ENCODE data around the gene ALPK1.
A peak's percentile ranks its signal among the peaks of the same experiment; 100 is the strongest.

The ALPK1 gene

DNA sequence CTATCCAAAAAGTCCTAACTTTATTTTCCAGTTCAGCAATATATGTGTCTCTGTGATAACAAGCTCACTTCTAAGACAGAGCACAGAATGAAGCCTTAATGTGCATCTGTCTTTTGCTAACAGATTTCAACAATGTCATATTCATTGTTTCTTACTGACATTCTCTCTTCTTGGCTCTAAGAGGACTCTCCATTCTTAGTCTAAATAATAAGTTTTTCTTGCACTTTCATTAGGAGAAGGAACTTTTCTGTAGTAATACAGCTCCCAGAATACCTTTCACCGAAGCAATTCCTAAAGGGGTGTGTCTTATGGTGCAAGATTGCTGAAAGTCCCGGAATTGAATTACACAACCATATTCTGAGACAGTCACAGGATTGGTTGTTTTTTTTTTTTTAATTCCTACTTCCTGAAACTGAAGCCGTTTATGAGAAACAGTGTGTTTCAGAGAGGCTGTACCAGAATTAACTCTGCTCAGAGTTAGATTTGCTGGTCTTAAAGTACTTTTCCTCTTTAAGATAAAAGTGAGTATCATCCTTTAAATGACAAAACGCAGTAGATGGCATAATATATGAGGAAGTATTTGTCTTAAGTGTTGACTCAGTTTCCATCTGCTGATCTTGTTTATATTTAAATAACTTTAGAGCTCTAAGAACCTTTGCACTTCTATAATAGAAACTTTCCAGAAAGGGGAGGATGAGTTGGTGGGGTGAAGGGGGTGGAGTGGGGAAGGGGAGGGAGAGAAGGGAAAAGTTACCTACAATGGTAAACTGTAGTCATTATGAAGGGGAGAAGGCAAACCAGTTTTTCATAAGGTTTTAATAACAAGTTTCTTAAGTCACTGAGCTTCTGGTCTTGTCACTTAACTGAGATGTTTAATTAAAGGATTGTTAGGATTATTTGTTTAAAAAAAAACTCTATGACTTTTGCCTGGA, at the start of gene ALPK1:
TSS of gene ALPK1 (plus strand) at position 421 of the 932 bp plus-strand sequence.
- TF ChIP-seq, protein P1, sequence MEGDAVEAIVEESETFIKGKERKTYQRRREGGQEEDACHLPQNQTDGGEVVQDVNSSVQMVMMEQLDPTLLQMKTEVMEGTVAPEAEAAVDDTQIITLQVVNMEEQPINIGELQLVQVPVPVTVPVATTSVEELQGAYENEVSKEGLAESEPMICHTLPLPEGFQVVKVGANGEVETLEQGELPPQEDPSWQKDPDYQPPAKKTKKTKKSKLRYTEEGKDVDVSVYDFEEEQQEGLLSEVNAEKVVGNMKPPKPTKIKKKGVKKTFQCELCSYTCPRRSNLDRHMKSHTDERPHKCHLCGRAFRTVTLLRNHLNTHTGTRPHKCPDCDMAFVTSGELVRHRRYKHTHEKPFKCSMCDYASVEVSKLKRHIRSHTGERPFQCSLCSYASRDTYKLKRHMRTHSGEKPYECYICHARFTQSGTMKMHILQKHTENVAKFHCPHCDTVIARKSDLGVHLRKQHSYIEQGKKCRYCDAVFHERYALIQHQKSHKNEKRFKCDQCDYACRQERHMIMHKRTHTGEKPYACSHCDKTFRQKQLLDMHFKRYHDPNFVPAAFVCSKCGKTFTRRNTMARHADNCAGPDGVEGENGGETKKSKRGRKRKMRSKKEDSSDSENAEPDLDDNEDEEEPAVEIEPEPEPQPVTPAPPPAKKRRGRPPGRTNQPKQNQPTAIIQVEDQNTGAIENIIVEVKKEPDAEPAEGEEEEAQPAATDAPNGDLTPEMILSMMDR (IDR thresholded peaks at IDR 0.05; ENCODE audit: control extremely low read depth, extremely low read depth, low read depth, missing control alignments): no peak
- CTCF ChIA-PET: interaction anchor here (0.8 to 3.5 kb wide), 4 partner anchors 11 to 24 kb away, joined by 3 to 10 read pairs (median 4); partner anchors contain the start of gene TIFA
- POLR2A ChIA-PET: interaction anchor here (0.7 kb wide), 2 partner anchors 220 to 227 kb away, joined by 3 read pairs; no protein-coding TSS in a partner anchor
- no peak for DNase-seq (ENCODE audit: extremely low spot score)

DNA sequence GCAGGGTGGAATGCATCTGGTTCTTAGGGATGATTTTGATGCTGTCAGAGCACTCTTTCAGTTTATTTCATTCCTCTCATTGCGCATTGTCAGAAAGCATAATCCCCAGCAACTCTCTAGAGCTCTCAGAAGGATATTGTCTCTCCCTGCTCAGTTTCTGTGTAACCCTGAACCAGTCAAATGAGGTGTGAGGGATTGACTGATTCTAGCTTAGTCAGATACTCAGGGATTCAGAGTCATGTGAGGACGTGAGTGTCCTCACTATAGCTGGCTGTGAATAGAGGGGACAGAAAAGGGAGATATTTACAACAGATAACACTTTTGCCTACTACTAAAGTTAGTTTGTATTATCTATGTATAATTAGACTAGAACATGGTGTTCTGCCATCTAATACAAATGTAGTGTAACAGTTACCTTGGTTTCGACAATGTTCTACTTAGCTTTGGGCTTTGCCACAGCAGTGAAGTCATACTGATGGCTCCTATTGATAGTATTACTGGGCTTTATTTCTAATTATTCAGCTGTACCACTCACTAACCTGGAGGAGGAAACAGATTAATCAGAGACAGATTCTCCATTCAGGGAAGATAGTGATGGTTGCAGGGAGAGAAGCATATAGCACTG, 46.0 kb upstream of the ALPK1 start:
- TF ChIP-seq, protein P1 (IDR thresholded peaks at IDR 0.05; ENCODE audit: control extremely low read depth, extremely low read depth, low read depth, missing control alignments): no peak
- CTCF ChIA-PET: interaction anchor here (0.6 to 3.0 kb wide), 9 partner anchors 14 to 156 kb away, joined by 3 to 16 read pairs (median 5); no protein-coding TSS in a partner anchor
- POLR2A ChIA-PET: no interaction called here
- DNase-seq (ENCODE audit: extremely low spot score): no peak

DNA sequence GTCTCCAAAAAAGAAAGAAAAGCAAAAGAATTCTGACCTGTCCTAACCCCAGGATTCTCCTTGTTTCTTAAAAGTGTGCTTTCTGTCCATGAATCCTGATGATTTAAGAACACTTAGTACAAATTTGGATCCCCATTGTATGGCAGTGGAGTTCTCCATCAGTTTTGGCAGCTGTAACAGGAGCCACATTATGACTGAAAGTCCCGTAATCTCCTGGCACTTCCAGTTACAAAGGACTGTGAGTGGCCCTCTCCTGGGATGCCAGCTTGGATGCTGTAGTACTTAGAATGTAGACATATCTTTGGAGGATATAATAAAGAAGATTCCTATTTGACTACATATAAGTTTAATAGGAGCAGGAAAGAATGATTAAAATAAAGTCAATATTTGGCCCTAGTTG, 44.9 kb upstream of the ALPK1 start:
- ChIA-PET POLR2A (no interaction called here), CTCF (interaction anchor here (3.0 kb wide), 1 partner anchor 15 kb away, joined by 16 read pairs; no protein-coding TSS in a partner anchor)
- DNase-seq (ENCODE audit: extremely low spot score): no peak
- TF ChIP-seq, protein P1 (IDR thresholded peaks at IDR 0.05; ENCODE audit: control extremely low read depth, extremely low read depth, low read depth, missing control alignments): no peak

DNA sequence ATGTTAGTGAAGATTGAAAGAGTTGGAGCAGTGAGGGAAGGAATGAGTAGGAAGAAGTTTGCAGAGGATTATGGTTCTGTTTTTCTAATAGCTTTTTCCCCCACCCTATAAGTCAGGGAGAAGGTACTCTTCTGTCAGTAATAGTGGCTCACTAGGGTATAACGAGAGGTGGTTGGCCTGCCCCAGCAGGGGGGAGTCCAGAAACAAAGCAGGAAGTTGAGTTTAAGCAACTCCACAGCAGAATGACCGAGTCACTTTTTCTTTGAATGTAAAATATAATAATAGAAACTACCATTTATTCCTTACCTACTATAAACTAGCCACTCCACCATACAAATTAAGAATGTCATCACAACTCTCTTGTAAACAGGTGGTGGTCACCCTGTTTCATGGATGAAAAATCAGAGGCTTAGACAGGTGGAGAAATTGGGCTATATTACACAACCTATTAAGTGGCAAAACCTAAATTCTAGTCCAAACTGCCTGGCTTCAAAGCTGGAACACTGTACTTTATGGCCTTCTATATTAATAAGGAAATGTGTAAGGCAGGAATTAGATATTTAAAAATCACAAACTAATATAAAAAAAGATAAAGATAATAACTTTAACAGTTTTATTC, 43.7 kb upstream of the ALPK1 start:
- POLR2A ChIA-PET: no interaction called here
- CTCF ChIA-PET: no interaction called here
- TF ChIP-seq, protein P1 (IDR thresholded peaks at IDR 0.05; ENCODE audit: control extremely low read depth, extremely low read depth, low read depth, missing control alignments): no peak

DNA sequence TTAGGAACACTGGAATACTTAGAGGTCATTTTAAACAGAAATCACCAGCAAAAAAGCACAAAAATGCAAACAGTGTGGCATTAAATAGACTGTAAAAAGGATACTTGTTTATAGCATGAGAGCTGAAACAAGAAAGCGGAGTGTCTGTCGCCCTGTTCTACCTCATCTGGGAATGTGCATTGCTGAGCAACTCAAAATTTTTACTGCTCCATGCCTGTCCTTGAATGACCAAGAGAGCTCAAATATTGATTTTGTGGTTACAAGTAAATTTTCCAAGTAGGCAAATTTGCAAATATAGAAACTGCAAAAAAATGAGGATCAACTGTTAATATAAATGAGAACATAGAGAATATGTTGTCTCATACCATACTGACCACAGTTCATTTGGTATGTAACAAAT, 40.1 kb upstream of the ALPK1 start:
- ChIA-PET POLR2A (no interaction called here), CTCF (interaction anchor here (0.7 to 1.7 kb wide), 7 partner anchors 10 to 157 kb away, joined by 3 to 7 read pairs (median 4); no protein-coding TSS in a partner anchor)
- no peak for DNase-seq (ENCODE audit: extremely low spot score)
- TF ChIP-seq, protein P1 (IDR thresholded peaks at IDR 0.05; ENCODE audit: control extremely low read depth, extremely low read depth, low read depth, missing control alignments): no peak

More for the DNA sequence above, 43.7 kb upstream of the ALPK1 start:
- peak; percentile 35 for DNase-seq (ENCODE audit: extremely low spot score)

DNA sequence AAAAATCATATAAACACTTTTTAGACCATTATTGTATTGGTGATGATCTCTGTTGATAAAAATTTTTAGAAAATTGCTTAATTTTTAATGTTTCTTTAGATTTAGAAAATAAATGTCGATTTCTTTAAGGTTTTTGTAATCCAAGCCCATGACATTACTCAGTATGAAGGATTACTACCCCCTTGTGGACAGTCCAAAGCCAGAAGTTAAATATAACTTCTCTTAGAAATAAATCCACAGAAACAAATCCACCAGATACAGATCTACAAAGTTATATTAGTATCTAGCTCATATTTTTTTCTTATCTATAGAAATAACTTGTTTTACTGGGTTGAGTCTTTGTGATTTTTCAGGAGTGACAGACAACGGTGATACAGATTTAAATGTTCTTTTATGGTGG, 30.3 kb upstream of the ALPK1 start:
- DNase-seq (ENCODE audit: extremely low spot score): no peak
- ChIA-PET CTCF (interaction anchor here (0.9 to 2.9 kb wide), 13 partner anchors 9 to 256 kb away, joined by 3 to 15 read pairs (median 4); no protein-coding TSS in a partner anchor), POLR2A (no interaction called here)
- TF ChIP-seq, protein P1 (IDR thresholded peaks at IDR 0.05; ENCODE audit: control extremely low read depth, extremely low read depth, low read depth, missing control alignments): peak; percentile 48

Measured in GM10248 (cell line).